Frontal cortex (tissue), 4 donors: ENCODE results near the gene KLF11. TPM values are rescaled to one million over a fixed set of nuclear protein-coding genes. Genes with fewer than 3 reads are reported as not detected.
A peak's percentile ranks its signal among the peaks of the same experiment; 100 is the strongest.
"Not testable (repeated sequence)": the region's sequence is repeated elsewhere in the genome, so short reads cannot be mapped to it uniquely, and the experiment has no call there.

ENCODE experiments used
- DNase-seq, 2 donors: peaks; one replicate each; pipeline ENCODE4 v3.0.0; 2012; ENCODE audit warnings: low spot score in 2 of 2
- FAIRE-seq: peaks from 2 replicates; lab custom pipeline; 2012; peaks lifted over from hg19 to GRCh38; lab: Jason Lieb, UNC
- total RNA-seq: library from RNA; depleted of rRNA; stranded (reverse); fragments of >200 nt; gene quantifications from one replicate; pipeline ENCODE4 v1.2.3, GENCODE V29; 2014
- donor health status: control.
- donor health status: control.
- donor health status: control.

Gene KLF11
- total RNA-seq, 1 donor from 2014 or later, result 13.0 TPM

- DNase-seq, result no peak
- no peak for FAIRE-seq
These were observed 34.7 kb downstream of the KLF11 start for GRCh38 chr2:10078001-10078400.

GRCh38 chr2:10078704-10079265 is 35.4 kb downstream of the KLF11 start:
- FAIRE-seq, result no peak
- peak; percentile 63 to 65 for DNase-seq

DNA sequence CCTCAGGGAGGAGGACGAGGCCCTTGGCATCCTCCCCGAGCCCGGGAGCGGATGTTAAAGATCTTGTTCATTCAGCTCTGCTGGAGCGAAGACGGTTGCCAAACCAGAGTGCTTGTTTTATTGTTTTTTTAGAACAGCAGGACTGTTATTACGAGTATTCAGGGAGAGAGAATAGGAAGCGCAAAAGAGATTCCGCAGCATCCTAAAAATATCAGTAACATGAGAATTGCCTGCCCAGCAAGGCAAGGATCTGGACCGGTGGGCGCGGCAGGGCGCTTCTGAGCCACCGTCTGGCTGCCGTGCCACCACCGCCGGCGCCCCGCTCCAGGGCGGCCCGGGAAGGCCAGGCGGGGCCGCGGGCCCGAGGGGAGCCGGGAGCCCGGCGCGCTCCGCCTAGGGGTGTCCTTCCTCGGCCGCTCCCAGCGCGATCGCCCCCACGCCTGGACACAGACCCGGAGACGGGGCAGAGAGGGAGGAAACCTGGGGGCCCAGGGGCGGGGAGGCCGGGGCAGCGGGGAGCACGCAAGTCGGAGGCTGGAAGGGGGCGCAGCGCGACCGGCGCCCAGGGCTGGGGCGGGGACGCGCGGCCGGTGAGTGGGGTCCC is 36.0 kb downstream of the KLF11 start:
- FAIRE-seq (no peak), DNase-seq (peak; percentile 58 to 65)

DNA sequence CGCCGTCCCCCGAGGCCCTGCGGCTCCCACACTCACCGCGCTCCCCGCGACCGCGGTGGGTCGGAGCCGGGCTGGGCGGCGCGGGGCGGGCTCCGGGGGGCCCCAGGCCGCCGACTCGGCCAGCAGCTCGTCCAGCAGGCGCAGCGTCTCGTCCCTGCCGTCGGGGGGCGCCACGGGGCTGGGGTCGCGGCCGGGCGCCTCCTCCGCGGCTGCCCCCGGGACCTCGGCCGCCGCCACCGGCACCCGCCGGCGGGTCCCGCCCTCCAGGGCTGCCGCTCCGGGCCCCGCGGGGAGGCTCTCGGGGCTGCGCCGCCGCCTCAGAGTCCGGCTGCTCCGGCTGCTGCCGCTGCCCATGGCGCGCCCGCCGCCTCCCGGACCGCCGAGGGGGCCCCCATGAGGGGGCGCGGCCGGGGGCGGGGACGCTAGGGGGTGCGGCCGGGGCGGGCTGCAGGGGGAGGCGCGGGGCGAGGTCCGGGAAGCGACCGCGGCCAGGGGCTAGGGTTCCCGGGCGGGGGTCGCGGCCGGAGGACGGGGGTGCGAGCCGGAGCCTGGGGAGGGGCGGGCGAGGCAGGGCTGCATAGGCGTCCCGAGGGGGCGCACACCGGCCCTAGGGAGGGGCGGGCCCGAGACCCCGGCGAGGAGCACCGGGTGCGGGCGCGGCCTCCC is 36.7 kb downstream of the KLF11 start, which contains the start of gene CYS1:
Gene CYS1, minus strand, starts transcription at position 542 of the 666 bp plus-strand sequence. Its CDS starts 188 bp downstream, at position 354.
- FAIRE-seq (no peak), DNase-seq (peak; percentile 59 to 62)

DNA sequence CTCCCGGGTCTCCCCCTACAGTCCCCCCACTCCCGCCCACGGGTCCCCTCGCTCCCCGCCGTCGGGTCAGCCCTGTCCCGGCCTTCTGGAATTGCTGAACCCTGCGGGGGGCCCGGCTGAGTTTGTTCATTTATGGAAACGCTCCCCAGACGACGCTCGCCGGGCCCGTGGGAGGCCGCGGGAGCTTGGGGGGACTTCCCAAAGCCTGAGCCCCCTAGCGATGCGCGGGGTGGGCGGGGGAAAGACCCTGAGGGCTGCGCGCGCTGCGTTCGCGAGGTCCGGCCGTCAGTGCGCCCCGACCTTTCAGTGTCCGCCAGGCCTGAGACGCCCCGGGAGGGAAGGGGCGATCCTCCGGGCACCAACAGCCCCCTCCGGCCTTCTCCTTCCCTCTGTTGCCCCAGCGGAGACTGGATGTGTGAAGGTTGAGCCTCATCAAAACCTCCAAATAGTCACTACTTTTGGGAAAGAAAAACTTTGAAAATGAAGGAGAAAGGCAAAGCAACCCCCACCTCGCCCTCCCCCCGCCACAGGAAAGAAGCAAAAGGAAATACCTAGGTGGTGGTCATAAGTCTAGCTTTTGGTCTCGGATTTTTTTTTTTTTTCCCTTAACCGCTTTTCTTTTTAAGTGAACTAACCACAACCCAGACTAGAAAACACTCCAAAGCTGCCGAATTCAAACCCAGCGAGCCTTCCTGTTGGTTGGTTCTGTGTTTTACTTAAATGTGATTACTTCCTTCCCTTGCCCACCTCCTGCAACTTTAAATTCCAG is 37.4 kb downstream of the KLF11 start:
- DNase-seq (peak in 1 of 2 donors; percentile 56), FAIRE-seq (no peak)

- FAIRE-seq (no peak), DNase-seq (no peak)
These were observed 39.7 kb downstream of the KLF11 start for GRCh38 chr2:10083046-10083445.

DNA sequence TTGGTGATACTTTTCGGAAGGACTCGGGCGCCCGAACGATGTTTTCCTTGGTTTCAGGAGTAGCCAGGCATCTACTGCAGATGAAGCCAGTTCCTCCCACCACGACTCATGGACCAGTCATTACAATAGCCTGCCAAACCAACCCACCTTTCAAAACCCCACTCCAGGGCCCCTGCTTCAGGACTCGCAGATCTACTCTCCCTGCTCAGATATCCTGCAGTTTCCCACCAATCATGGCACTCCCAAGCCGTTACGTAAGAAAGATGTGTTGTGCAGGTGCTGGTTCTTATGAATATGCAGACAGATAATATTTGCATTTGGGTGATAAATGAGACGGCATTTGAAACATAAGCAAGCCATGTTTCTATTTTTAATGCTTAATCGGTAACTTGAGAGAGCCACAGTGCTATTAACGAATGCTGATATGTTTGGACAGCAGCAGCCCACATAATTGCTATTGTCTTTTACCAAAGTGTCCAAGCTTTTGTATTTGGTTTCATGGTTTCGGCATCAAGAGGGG is 40.4 kb downstream of the KLF11 start:
- DNase-seq (no peak), FAIRE-seq (no peak)

GRCh38 chr2:10084223-10084865 is 41.0 kb downstream of the KLF11 start:
- DNase-seq (no peak), FAIRE-seq (no peak)

GRCh38 chr2:10085043-10085667 is 41.8 kb downstream of the KLF11 start:
- no peak for DNase-seq
- FAIRE-seq, result no peak

DNA sequence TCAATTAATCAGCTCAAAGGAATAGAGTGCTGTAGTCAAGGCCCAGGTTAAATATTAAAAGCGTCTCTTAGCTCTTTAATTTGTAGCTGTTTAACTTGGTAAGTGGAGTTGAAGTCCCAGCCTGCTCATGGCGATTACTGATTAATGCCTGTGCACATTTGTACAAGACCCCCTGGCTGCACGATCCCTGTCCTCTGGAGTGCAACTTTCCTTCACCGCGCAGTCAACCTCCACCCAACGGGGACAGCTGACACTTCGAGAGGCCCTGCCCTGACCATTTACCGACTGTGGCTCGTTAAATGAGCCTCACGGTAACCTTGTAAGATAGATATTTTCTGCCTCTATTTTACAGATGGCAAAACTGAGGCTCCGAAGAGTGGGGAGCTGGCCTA is 42.3 kb downstream of the KLF11 start:
- FAIRE-seq, result no peak
- DNase-seq, result no peak

GRCh38 chr2:10086950-10087349 is 43.6 kb downstream of the KLF11 start:
- FAIRE-seq (no peak), DNase-seq (no peak)

DNA sequence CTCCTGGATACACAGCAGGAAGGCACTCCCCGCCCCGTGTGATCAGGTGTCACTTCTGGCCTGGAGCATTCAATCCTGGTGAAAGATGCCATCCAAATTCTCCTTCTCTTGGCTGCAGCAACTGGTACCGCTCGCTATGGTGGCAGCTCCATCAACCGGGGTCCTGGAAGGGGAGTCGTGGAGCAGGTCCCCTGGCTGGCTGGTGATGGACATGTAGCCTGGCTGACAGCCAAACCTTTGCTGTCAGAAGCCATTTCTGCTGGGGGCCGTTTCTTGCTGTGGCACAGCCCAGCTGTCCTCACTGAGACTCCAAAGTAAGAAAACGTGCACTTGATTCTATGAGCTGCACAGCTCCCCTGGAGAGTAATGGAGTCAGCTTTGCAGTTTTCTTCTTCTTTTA is 44.0 kb downstream of the KLF11 start:
- DNase-seq (no peak), FAIRE-seq (no peak)

GRCh38 chr2:10089565-10090190 is 46.3 kb downstream of the KLF11 start:
- DNase-seq (no peak), FAIRE-seq (no peak)

DNA sequence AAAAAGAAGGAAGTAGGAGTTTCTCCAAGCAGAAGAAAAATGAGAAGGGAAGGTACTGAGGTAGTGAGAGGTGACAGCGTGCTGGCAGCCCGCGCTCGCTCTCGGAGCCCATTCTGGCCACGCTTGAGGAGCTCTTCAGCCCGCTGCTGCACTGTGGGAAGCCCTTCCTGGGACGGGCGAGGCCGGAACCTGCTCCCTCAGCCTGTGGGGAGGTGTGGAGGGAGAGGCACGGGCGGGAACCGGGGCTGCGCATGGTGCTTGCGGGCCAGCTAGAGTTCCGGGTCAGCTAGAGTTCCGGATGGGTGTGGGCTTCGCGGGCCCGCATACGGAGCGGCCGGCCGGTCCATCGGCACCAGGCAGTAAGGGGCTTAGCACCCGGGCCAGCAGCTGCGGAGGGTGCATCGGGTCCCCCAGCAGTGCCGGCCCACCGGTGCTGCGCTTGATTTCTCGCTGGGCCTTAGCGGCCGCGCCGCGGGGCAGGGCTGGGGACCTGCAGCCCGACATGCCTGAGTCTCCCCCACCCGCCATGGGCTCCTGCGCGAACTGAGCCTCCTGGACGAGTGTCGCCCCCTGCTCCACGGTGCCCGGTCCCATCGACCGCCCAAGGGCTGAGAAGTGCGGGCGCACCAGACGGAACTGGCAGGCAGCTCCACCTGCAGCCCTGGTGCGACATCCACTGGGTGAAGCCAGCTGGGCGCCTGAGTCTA is 48.0 kb downstream of the KLF11 start:
- FAIRE-seq (no peak), DNase-seq (no peak)

DNA sequence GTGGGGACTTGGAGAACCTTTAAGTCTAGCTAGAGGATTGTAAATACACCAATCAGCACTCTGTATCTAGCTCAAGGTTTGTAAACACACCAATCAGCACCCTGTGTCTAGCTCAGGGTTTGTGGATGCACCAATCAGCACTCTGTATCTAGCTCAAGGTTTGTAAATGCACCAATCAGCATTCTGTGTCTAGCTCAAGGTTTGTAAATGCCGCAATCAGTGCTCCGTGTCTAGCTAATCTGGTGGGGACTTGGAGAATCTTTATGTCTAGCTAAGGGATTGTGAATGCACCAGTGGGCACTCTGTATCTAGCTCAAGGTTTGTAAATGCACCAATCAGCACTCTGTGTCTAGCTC is 48.5 kb downstream of the KLF11 start:
- DNase-seq, FAIRE-seq: not testable (repeated sequence)

GRCh38 chr2:10094271-10094814 is 51.0 kb downstream of the KLF11 start:
- FAIRE-seq (no peak), DNase-seq (no peak)

DNA sequence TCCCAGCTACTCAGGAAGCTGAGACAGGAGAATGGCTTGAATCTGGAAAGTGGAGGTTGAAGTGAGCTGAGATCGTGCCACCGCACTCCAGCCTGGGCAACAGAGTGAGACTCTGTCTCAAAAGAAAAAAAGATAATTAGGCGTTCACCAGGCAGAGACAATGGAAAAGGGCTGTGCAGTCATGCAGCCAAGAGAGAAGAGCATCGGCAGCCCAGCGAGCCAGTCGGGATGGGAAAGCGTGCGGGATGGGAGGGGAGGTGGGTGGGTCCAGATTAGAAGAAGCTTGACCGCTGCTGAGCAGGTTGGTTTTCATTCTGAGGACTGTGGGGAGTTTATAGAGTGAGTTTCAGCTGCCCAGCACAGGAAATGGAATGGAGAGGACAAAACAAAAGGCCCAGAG is 51.8 kb downstream of the KLF11 start:
- DNase-seq, result no peak
- FAIRE-seq, result no peak

- DNase-seq (no peak), FAIRE-seq (no peak)
These were observed 53.3 kb downstream of the KLF11 start for GRCh38 chr2:10096641-10097040.
